GM10266 (cell line): Measurements from ENCODE around the gene UQCC2.

ENCODE experiments used
- DNase-seq: peaks from one replicate; pipeline ENCODE4 v3.0.0; 2012; ENCODE audit errors: extremely low spot score
- TF ChIP-seq, protein P1 (sequence below): IDR thresholded peaks from 2 replicates; pipeline ENCODE4 v1.5.1; 2012; ENCODE audit warnings: mild to moderate bottlenecking, low read depth; ENCODE audit not compliant: control insufficient read depth, insufficient read depth; ENCODE audit errors: missing control alignments

UQCC2 gene

GRCh38 chr6:33694401-33694931 lies 17.0 kb downstream of the UQCC2 start:
- TF ChIP-seq, protein P1, sequence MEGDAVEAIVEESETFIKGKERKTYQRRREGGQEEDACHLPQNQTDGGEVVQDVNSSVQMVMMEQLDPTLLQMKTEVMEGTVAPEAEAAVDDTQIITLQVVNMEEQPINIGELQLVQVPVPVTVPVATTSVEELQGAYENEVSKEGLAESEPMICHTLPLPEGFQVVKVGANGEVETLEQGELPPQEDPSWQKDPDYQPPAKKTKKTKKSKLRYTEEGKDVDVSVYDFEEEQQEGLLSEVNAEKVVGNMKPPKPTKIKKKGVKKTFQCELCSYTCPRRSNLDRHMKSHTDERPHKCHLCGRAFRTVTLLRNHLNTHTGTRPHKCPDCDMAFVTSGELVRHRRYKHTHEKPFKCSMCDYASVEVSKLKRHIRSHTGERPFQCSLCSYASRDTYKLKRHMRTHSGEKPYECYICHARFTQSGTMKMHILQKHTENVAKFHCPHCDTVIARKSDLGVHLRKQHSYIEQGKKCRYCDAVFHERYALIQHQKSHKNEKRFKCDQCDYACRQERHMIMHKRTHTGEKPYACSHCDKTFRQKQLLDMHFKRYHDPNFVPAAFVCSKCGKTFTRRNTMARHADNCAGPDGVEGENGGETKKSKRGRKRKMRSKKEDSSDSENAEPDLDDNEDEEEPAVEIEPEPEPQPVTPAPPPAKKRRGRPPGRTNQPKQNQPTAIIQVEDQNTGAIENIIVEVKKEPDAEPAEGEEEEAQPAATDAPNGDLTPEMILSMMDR: no peak
- DNase-seq: no peak

GRCh38 chr6:33693186-33694105 lies 18.1 kb downstream of the UQCC2 start:
- no peak for DNase-seq
- TF ChIP-seq, protein P1: no peak

GRCh38 chr6:33692760-33693158 lies 18.7 kb downstream of the UQCC2 start:
- DNase-seq: peak; percentile 54
- TF ChIP-seq, protein P1: no peak

DNA sequence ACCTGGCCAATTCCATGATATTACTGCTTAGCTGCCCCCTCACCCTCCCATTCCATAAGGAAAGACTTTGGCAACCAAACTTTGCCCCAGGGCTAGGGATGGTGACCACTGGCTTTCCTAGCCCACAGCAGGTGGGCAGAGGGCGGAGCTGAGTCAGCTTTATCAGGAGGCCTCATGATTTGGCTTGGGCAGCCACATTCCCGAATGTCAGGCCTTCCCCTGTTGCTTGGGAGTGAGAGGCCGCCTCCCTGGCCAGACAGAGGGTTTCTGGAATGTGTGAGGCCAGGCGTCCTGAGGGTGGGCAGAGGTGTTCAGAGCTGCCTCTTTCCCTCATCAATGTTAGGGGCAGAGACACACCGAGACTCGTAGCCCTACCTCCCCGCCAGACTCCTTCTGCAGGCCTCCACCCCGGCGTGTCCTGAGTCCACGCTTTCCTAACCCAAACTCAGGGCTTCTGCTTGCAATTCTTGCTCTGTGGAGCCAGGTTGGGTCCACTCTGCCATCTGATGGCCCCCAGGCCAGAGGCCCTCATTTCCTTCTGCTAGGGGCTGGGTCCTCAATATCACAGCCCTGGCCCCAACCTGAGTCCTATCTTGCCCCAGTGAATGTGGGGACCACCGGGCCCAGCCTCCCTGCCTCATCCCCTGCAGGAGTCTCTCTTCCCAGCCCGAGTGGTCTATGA lies 19.3 kb downstream of the UQCC2 start:
- TF ChIP-seq, protein P1: no peak
- no peak for DNase-seq

- no peak for DNase-seq
- TF ChIP-seq, protein P1: no peak
These were observed 19.9 kb downstream of the UQCC2 start for GRCh38 chr6:33691456-33692077.

GRCh38 chr6:33690766-33691165 lies 20.7 kb downstream of the UQCC2 start:
- DNase-seq: no peak
- TF ChIP-seq, protein P1: no peak
